HepG2 (cell line): Measurements from ENCODE around the gene UPK1A. TPM values are rescaled to one million over a fixed set of nuclear protein-coding genes. Genes with fewer than 3 reads are reported as not detected.

Experiments
- ATAC-seq: fragments of 200-7000 bp; cut with Tn5 transposase; 3 replicates; pipeline ENCODE4 v1.9.1; 2020; ENCODE audit warnings: mild to moderate bottlenecking, moderate library complexity
- BruUV-seq: library from RNA; stranded (reverse); fragments of 400-500 nt; replicated peaks from 2 replicates; lab custom pipeline; 2021; lab: Mats Ljungman, UMichigan
- CTCF ChIA-PET: fragments of 300-600 bp; formaldehyde crosslinking; extraction: SDS; loops from one replicate; lab custom pipeline; 2021; ENCODE audit warnings: low total read pairs, inconsistent platforms, low intra/inter-chr PET ratio; lab: Yijun Ruan, JAX
- POLR2A ChIA-PET: fragments of 350-600 bp; sonication (Branson Sonifier 250); formaldehyde crosslinking; loops from one replicate; lab custom pipeline; 2020; ENCODE audit warnings: antibody characterized with exemption, inconsistent platforms; lab: Yijun Ruan, JAX
- DNase-seq: peaks from one replicate; pipeline ENCODE4 v3.0.0-alpha.2; 2015; ENCODE audit warnings: low spot score
- FAIRE-seq: peaks from 3 replicates; lab custom pipeline; 2011; peaks lifted over from hg19 to GRCh38; lab: Jason Lieb, UNC
- H2AFZ ChIP-seq: one replicate; pipeline ENCODE4 v1.6.1; 2011; ENCODE audit warnings: low read length, inconsistent platforms
- H3K27ac ChIP-seq: fragments of 300-600 bp; 3 replicates; pipeline ENCODE4 v1.8.0; 2011; ENCODE audit warnings: mixed run types, mild to moderate bottlenecking, mixed read lengths, low read length, inconsistent platforms; ENCODE audit not compliant: insufficient read depth; ENCODE audit errors: extremely low read length
- H3K27me3 ChIP-seq, 2 experiments: fragments of 200-600 bp in 1 of 2; 2 replicates in 1 of 2; 3 replicates in 1 of 2; pipeline versions ENCODE4 v1.6.0 to v1.8.0; 2011; ENCODE audit warnings: low read length in 2 of 2, mild to moderate bottlenecking in 2 of 2, moderate library complexity in 2 of 2, inconsistent platforms in 1 of 2; ENCODE audit not compliant: insufficient read depth in 2 of 2, control insufficient read depth in 1 of 2
- H3K36me3 ChIP-seq, 2 experiments: fragments of 200-600 bp in 1 of 2; replicated peaks in 1 of 2; 2 replicates in 1 of 2; 3 replicates in 1 of 2; pipeline versions ENCODE4 v1.5.1 to v1.8.0; 2011; ENCODE audit warnings: low read length in 2 of 2, inconsistent platforms in 1 of 2; ENCODE audit not compliant: insufficient read depth in 2 of 2, control insufficient read depth in 1 of 2
- H3K4me1 ChIP-seq: 2 replicates; pipeline ENCODE4 v1.5.1; 2012; ENCODE audit warnings: low read length, inconsistent platforms; ENCODE audit not compliant: insufficient read depth
- H3K4me2 ChIP-seq: 2 replicates; pipeline ENCODE4 v1.6.0; 2011; ENCODE audit warnings: low read depth, low read length, inconsistent platforms
- H3K4me3 ChIP-seq, 3 experiments: fragments of 200-600 bp in 1 of 3; sonication (generic), shearing (Covaris generic) in 1 of 3; replicated peaks in 1 of 3; 2 replicates each; pipeline ENCODE4 v1.5.1; 2011 to 2016; ENCODE audit warnings: low read length in 3 of 3, inconsistent platforms in 2 of 3, low read depth in 2 of 3, mild to moderate bottlenecking in 2 of 3, control low read depth in 1 of 3, mixed read lengths in 1 of 3; ENCODE audit not compliant: insufficient read depth in 1 of 3
- H3K79me2 ChIP-seq: one replicate; pipeline ENCODE4 v1.6.1; 2011; ENCODE audit warnings: low read length, inconsistent platforms; ENCODE audit not compliant: insufficient read depth
- H3K9ac ChIP-seq: 2 replicates; pipeline ENCODE4 v1.6.0; 2011; ENCODE audit warnings: mild to moderate bottlenecking, low read depth, low read length, inconsistent platforms; ENCODE audit not compliant: insufficient read depth
- H3K9me3 ChIP-seq: 2 replicates; pipeline ENCODE4 v1.5.1; 2012; ENCODE audit warnings: mild to moderate bottlenecking, low read length
- H4K20me1 ChIP-seq: 2 replicates; pipeline ENCODE4 v1.6.0; 2011; ENCODE audit warnings: inconsistent platforms, mild to moderate bottlenecking, low read length, moderate library complexity; ENCODE audit not compliant: insufficient read depth
- DBP ChIP-seq: sonication (generic); formaldehyde crosslinking; IDR thresholded peaks from 2 replicates; pipeline ENCODE4 v1.4.0; 2020; ENCODE audit warnings: missing genetic modification reagents; ENCODE audit errors: not compliant biosample characterization
- MYNN ChIP-seq: sonication (generic); formaldehyde crosslinking; IDR thresholded peaks from 2 replicates; pipeline ENCODE4 v1.4.0; 2020; ENCODE audit warnings: mild to moderate bottlenecking, low read depth, missing genetic modification reagents
- NCOA5 ChIP-seq: sonication (generic); formaldehyde crosslinking; IDR thresholded peaks from 2 replicates; pipeline ENCODE4 v1.4.0; 2020; ENCODE audit warnings: missing genetic modification reagents
- PAX8 ChIP-seq: sonication (generic); formaldehyde crosslinking; IDR thresholded peaks from 2 replicates; pipeline ENCODE4 v1.8.0; 2022; ENCODE audit warnings: mild to moderate bottlenecking, missing genetic modification reagents, borderline replicate concordance
- XRCC5 ChIP-seq: fragments of 200-400 bp; formaldehyde crosslinking; optimal IDR thresholded peaks from 2 replicates; pipeline ENCODE3; 2017; ENCODE audit warnings: mild to moderate bottlenecking, low read length
- ZBTB14 ChIP-seq: sonication (generic); formaldehyde crosslinking; IDR thresholded peaks from 2 replicates; pipeline ENCODE4 v1.4.0; 2020; ENCODE audit warnings: missing genetic modification reagents
- ZBTB26 ChIP-seq: IDR thresholded peaks from 2 replicates; pipeline ENCODE4 v1.6.1; 2016; ENCODE audit warnings: missing compliant biosample characterization, missing genetic modification reagents, borderline replicate concordance
- ZNF512B ChIP-seq: sonication (generic); formaldehyde crosslinking; IDR thresholded peaks from 2 replicates; pipeline ENCODE4 v1.5.1; 2020; ENCODE audit warnings: missing genetic modification reagents, mild to moderate bottlenecking, borderline replicate concordance
- ZNF552 ChIP-seq: sonication (generic); formaldehyde crosslinking; IDR thresholded peaks from 2 replicates; pipeline ENCODE4 v1.9.0; 2022; ENCODE audit warnings: missing genetic modification reagents, mild to moderate bottlenecking, borderline replicate concordance
- ZNF562 ChIP-seq: sonication (generic); formaldehyde crosslinking; IDR thresholded peaks from 2 replicates; pipeline ENCODE4 v1.8.0; 2022; ENCODE audit warnings: missing genetic modification reagents, borderline replicate concordance
- WGBS: methylation state at CpG from one replicate; pipeline ENCODE4 v1.1.6; 2017; ENCODE audit warnings: low lambda C conversion rate; 5-methylcytosine and 5-hydroxymethylcytosine counted together
- in situ Hi-C: cut with HindIII; loops from 2 replicates; pipeline ENCODE4 v1.10.0; 2017; ENCODE audit warnings: low pct_unique_long_range_greater_than_20kb; ENCODE audit not compliant: extremely low pct_ligation_motif_present
- intact Hi-C: fragments of 100-400 bp; cut with micrococcal nuclease; formaldehyde crosslinking; loops from one replicate; pipeline ENCODE4 v1.10.0; 2022; ENCODE audit not compliant: unreplicated experiment
- polyA plus RNA-seq, 8 experiments: library from polyadenylated mRNA; depleted of rRNA in 3 of 8; stranded (reverse) in 7 of 8; unstranded in 1 of 8; fragments of >200 nt; fragmentation: Illumina TruSeq in 4 of 8; extraction: Trizol in 4 of 8; gene quantifications; 2 replicates each; pipeline versions ENCODE4 v1.2.1 to v1.2.3, GENCODE V29; 2011 to 2016; ENCODE audit warnings: low read depth in 4 of 8, missing spikeins in 1 of 8, mixed read lengths in 1 of 8; ENCODE audit not compliant: insufficient read depth in 1 of 8
- total RNA-seq, 5 experiments: library from RNA; depleted of rRNA; stranded (reverse); fragments of >200 nt; fragmentation: Illumina TruSeq; extraction: Trizol; gene quantifications; 2 replicates each; pipeline ENCODE4 v1.2.3, GENCODE V29; 2016; ENCODE audit warnings: low read depth in 1 of 5

Gene UPK1A
- total and polyA plus RNA-seq, 2 of the 13 experiments (the other 11 are each of a cell fraction or from before 2014, with no cell fraction given), result 2.9 TPM; not detected in 1

GRCh38 chr19:35619290-35619923 lies 46.9 kb upstream of the UPK1A start:
- no peak overlapping the region for H3K27ac ChIP-seq
- ChIA-PET POLR2A (no interaction called here), CTCF (no interaction called here)
- no peak overlapping the region for H3K9ac ChIP-seq
- FAIRE-seq (no peak), ATAC-seq (no peak), DNase-seq (no peak)
- no peaks in the 10 kb centered on the region; a peak in 1 of 5 replicates for H3K27me3 ChIP-seq
- H3K4me1 ChIP-seq, result peaks cover 15% of the 10 kb centered on the region
- H3K4me2 ChIP-seq, result no peak overlapping the region
- intact Hi-C loops, result loop anchor here (10.0 kb wide), 1 partner anchor 65 kb away; no protein-coding TSS in a partner anchor
- H3K9me3 ChIP-seq, result no peaks in the 10 kb centered on the region
- WGBS, result 100% methylated on average over 7 of the region's 12 CpGs
- no peaks in the 10 kb centered on the region for H4K20me1 ChIP-seq
- no TSS peak for BruUV-seq
- H3K4me3 ChIP-seq, result no peak overlapping the region
- H3K79me2 ChIP-seq, result no peaks in the 10 kb centered on the region
- H2AFZ ChIP-seq, result no peak overlapping the region
- no peak for TF ChIP-seq DBP (CRISPR knock-in tag)
- no peak for TF ChIP-seq ZBTB14 (CRISPR knock-in tag)
- in situ Hi-C loops, result no loop called here
- peaks cover 5 to 17% of the 10 kb centered on the region in 2 experiments; a peak in 4 of 5 replicates for H3K36me3 ChIP-seq

GRCh38 chr19:35620001-35620400 lies 46.3 kb upstream of the UPK1A start:
- H3K4me3 ChIP-seq, result no peak overlapping the region
- ChIA-PET POLR2A (no interaction called here), CTCF (no interaction called here)
- WGBS, result 93% methylated on average over 16 of the region's 17 CpGs
- H3K27me3 ChIP-seq, result no peaks in the 10 kb centered on the region; a peak in 1 of 5 replicates
- FAIRE-seq (no peak), ATAC-seq (no peak), DNase-seq (no peak)
- no peaks in the 10 kb centered on the region for H3K9me3 ChIP-seq
- in situ Hi-C loops, result no loop called here
- no peak overlapping the region for H3K9ac ChIP-seq
- H3K79me2 ChIP-seq, result no peaks in the 10 kb centered on the region
- intact Hi-C loops, result no loop called here
- H3K4me2 ChIP-seq, result no peak overlapping the region
- no peaks in the 10 kb centered on the region for H4K20me1 ChIP-seq
- peaks cover 15% of the 10 kb centered on the region for H3K4me1 ChIP-seq
- no peak overlapping the region for H2AFZ ChIP-seq
- H3K36me3 ChIP-seq, result peaks cover 5 to 13% of the 10 kb centered on the region in 2 experiments; a peak in 4 of 5 replicates
- BruUV-seq, result no TSS peak
- no peak overlapping the region for H3K27ac ChIP-seq
- no peak for TF ChIP-seq XRCC5
- no peak for TF ChIP-seq ZNF512B
- TF ChIP-seq ZNF552, result no peak
- TF ChIP-seq ZBTB26, result no peak
- TF ChIP-seq NCOA5 (CRISPR knock-in tag), result no peak
- TF ChIP-seq MYNN, result no peak
- no peak for TF ChIP-seq ZNF562 (CRISPR knock-in tag)
- no peak for TF ChIP-seq PAX8 (CRISPR knock-in tag)
